Smooth muscle cell of the brain vasculature (primary cell): Measurements from ENCODE around the gene CD1B.
"Not testable (repeated sequence)": the region's sequence is repeated elsewhere in the genome, so short reads cannot be mapped to it uniquely, and the experiment has no call there.

Experiments
- DNase-seq: peaks from one replicate; pipeline ENCODE4 v3.0.0-alpha.2; 2012; ENCODE audit warnings: low read depth, low spot score

CD1B gene

DNA sequence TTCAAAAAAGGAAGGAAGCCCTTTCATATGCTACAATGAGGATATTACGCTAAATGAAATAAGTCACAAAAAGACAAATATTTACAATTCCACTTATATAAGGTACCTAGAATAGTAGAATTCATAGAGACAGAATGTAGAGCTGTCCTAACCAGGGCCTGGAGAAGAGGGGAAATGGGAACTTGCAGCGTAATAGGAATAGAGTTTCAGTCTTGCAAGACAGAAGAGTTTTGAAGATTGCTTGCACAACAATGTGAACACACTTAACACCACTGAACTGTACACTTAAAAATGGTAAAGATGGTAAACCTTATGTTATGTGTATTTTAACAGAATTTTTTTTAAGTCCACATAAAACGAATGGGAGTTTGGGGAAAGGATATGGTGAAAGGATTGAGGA, 2.9 kb downstream of the CD1B start:
- DNase-seq = no peak

DNA sequence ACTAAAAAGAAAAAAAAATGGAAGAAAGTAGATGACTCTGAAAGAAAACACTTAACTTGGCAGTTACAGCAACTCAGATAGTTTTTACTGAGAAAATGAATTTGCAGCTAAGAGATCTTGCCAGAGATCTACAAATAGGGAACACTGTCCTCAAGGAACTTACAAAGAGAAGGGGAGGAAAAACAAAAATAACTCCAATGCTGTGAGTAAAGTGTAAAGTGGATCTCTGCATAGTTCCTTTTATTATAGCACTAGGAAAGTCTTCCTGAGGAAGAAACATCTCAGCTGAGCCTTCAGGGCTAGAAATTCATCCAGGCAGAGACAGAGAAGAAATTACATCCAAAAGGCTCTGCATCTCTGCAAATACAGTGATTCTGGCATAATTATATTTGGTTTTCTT, 3.9 kb downstream of the CD1B start:
- DNase-seq = no peak

DNA sequence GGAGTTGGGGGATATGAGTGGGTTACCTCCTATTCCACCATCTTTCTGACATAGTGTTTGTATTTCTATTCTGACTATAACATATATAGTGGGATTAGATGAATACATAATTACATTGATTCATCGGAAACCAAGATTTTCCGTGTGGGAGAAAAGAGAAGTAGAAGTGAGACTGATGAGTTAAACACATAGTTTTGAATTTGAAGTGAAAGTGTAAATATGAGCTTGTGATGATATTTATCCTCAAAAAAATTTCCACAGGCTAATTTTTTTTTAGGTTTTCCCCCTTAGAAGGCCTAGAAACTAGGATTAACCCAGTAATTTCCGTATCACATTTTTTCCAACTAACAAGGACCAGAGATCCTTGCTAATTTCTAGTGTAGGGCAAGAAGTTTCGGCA, 6.9 kb downstream of the CD1B start:
- no peak for DNase-seq

DNA sequence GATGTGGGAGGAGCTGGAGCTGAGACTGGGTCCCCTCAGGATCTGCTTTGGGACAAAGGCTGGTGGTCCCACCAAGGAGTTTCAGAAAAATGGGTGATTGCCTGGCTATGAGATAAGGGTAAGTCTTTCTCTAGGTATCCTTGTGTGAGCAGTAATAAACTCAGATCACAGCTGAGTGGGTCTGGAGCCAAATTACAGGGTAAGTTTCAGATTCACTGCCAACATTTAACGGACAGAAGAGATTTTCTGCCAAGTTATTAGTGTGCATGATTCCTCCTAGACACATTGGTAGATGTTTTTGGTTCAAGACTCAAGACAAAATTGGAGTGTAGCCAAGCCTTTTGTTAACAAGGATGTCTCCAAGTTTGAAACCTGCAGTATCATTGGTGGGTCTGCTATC, 7.5 kb downstream of the CD1B start:
- DNase-seq = no peak

DNA sequence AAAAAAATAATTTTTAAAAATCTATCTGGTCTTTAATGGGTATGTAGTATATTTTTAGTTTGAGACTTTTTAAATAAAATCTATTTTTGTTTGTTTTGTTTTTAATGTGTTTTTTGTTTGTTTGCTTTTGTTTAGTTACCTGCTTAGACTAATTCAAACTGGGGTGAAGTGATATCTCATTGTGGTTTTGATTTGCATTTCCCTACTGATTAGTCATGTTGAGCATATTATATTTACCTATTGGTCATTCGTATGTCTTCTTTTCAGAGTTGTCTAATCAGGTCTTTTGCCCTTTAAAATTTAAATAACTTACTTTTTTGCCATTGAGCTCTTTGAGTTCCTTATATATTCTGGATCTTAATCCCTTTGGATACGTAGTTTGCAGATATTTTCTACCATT, 20.3 kb downstream of the CD1B start:
- DNase-seq = no peak

DNA sequence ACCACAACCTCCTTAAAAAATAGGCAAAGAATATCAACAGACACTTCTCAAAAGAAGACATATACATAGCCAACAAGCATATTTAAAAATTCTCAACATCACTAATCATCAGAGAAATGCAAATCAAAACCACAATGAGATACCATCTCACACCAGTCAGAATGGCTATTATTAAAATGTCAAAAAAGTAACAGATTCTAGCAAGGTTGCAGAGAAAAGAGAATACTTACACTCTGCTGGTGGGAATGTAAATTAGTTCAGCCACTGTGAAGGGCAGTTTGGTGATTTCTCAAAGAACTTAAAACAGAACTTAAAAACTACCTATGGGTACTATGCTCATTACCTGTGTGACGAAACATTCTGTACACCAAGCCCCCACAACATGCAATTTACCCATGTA, 20.7 kb downstream of the CD1B start:
- no peak for DNase-seq

DNA sequence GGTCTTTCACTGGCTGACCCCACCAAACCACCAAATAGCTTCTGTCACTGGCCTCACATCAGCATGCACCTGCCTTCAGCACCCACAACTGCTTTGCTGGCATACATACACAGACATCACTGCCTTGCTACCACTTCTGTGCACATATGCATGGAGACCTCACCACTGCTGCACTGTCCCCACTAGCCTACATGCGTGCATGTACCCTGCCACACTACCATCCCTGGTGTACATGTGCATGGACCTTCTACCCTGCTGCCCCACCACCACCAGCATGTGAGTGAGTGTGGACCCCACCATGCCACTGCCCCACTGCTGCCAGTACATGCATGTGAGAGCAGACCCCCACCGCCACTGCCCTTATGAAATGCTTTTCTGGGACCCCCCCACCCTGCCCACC, 35.5 kb downstream of the CD1B start:
- no peak for DNase-seq

DNA sequence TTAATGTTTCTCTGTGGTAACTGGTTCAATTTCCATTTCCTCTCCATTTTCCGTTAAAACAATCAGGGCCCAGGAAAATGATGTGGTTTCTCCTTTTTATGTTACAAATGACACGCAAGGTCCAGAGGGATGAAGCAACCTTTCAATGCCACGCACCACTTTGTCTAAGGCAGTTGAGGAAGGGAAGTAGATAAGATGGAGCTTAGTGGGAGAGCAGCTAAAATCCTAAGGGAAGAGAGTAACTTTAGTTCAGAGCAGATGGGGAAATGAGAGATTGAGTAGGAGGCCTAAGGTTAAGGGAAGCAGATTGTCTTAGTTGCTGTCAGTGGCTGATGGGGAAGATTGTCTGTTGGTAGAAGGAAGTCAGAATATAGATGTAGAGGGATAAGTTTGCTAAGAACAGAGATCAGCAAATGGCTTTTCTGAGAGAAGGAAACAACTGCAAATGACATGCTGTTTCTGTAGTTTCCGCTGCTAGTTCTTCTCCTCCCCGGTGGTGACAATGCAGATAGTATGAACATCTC, 40.9 kb downstream of the CD1B start:
- DNase-seq = no peak

DNA sequence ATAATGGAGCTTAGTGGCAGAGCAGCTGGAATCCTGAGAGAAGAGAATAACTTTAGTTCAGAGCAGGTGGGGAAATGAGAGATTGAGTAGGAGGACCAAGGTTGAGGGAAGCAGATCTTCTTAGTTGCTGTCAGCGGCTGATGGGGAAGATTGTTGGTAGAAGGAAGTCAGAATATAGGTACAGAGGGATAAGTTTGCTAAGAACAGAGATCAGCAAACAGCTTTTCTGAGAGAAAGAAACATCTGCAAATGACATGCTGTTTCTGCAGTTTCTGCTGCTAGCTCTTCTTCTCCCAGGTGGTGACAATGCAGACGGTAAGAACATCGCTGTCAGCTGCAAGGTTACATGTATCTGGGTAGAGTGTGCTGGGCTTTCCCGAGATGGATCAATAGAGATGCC, 41.5 kb downstream of the CD1B start, which contains the start of gene CD1C:
Gene CD1C, plus strand, starts transcription at position 113 of the 400 bp plus-strand sequence. Its CDS starts 142 bp downstream, at position 255.
- no peak for DNase-seq

DNA sequence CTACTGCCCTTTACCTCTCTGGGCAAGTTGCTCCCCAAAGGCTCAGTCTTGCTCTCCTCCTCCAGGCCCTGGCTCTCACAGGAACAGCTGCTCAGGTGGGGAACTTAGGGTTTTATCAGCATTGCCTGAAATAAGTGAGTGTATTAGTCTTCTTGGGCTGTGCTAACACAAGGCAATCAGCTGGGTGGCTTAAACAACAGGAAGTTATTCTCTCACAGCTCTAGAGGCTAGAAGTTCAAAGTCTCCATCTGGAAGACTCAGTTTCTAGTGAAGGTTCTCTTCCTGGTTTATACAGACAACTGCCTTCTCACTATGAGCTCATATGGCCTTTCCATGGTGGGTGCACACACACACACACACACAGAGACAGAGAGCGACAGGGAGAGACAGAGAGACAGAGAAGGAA, 44.4 kb downstream of the CD1B start:
- DNase-seq = no peak

DNA sequence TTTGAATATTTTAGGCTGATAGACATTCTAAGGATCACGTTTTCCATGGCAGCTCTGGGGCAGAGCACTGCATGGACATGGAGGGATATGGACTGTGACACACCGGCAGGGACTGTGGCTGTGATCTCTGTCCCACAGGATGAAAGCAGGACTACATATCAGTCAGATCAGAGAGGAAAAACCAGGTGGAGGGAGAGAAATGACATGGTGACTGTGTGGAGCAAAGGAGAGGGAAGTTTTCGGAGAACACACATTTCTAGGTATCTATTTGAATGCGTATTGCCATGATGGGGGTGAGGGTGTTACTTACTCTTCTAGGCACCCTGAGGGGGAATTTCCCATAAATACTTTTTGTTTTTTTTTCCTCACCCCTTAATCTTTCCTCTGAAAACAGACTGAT, 44.8 kb downstream of the CD1B start:
- DNase-seq = no peak

DNA sequence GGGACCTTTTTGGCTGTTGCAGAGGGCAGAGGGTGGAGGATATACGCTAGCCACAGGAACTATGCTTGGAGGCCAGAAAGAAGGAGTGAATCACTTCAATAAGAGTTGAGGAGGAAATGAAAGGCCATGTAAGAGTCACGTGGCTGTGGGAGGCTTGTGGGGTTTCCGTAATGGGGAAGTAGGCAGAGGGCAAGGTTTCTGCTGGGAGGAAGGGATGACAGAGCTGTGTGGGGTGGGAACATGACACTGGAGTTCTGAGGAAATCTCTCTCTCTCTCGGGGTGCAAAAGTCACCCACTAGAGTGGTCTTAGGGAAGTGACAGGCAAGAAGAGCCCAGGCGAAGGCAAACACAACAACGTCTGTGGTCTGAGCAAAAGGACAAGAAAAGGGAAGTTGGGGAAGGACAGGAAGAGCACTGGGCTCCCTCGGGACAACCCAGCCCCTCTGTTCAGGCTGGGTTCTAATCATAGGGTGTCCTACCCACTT, 45.5 kb downstream of the CD1B start:
- no peak for DNase-seq

DNA sequence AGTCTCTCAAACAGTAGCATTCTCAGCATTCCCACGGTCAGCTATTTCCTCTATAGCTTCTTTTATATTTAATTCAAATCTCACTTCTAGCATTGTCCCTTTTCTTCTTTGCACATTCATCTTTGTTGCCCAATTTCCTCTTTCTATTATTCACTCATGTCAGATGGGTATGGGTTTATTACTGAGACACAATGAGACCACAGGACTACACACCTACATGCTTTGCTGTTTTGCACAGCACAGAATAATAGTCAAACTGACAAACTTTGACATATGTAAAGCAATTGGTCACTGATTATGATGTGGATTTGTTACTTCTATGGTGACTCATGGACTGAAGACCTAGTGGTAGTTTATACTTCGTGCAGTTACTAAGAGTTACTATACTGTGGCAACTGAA, 47.4 kb downstream of the CD1B start:
- DNase-seq = no peak

DNA sequence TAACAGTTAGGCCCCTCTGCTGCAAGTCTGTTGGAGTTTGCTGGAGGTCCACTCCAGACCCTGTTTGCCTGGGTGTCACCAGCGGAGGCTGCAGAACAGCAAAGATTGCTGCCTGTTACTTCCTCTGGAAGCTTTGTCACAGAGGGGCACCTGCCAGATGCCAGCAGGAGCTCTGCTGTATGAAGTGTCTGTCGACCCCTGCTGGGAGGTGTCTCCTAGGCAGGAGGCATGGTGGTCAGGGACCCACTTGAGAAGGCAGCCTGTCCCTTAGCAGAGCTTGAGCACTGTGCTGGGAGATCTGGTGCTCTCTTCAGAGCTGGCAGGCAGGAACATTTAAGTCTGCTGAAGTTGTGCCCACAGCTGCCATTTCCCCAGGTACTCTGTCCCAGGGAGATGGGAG, 48.9 kb downstream of the CD1B start:
- not testable (repeated sequence) for DNase-seq
